ENCODE measurements around the gene SEMA6A.

Gene SEMA6A

DNA sequence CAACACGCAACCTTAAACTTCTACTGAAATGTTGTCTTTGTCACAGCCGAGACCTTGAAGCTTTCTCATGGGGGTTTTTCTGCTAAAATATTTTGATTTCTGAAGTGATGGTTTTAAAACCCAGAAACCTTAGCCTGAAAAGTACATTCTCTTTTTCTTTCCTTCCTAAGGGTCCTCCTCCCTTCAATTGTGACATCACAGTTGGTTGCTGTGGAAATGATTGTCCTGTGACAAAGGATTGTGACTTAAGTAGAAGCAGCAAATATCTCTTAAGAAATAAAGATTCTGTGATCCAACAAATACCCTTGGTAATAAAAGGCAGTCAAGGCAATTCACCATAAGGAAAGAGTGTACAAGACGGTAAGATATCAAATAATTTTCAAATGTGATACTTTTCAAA is 125.2 kb downstream of the SEMA6A start:
- no peaks in the 10 kb centered on the region for H3K27me3 Mint-ChIP-seq
- CTCF ChIA-PET, result no interaction called here
- H3K4me3 Mint-ChIP-seq, result no peak overlapping the region
- H3K36me3 Mint-ChIP-seq, result no peaks in the 10 kb centered on the region
- H3K9me3 Mint-ChIP-seq, result peaks cover 2% of the 10 kb centered on the region
- no peak overlapping the region for H3K27ac Mint-ChIP-seq
- H3K4me1 Mint-ChIP-seq, result peaks cover 8% of the 10 kb centered on the region
- DNase-seq, result no peak

DNA sequence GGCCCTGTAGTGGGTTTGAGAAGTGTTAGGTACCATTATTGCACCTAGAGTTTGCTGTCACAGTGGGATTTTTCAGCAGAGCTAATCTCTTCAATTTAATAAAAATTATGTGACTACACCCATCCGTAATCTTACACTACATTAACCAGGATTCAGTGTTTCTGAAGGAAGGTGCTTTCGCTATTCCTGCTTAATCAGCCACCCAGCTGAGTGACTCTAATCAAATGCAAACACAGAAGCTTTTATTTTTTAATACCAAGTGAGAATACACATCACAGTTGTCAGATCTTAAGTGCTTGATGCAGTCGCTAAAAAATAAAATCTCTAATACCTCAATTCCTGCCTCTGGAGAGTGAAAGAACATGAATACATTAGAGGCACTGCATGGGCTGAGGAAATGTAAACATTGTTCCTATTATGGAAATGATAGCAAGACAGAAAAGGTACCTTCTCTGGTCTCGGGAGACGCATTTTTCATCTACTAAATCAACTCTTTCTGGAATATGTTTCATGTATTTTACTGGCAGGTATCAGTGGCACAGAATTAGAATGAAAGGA is 125.7 kb downstream of the SEMA6A start:
- CTCF ChIA-PET, result no interaction called here

DNA sequence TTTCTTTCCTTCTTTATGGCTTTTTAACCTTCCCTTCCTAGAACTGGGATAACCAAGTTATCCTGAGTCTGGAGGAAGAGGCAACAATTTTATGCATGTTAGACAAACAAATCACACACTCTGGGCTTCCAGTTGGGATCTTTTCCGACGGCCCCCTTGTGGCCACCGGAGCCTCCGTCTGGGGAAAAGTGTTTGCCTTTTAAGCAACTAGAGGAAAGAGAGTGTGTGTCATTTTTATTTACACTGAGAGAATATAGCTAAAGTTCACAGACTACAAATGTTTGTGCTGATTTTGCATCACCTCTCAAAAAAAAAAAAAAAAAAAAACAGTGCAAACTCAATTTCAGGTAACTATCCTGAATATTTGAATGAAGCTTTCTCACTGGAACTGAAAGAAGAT is 126.2 kb downstream of the SEMA6A start:
- CTCF ChIA-PET, result no interaction called here
- Mint-ChIP-seq H3K27me3 (no peaks in the 10 kb centered on the region), H3K36me3 (no peaks in the 10 kb centered on the region), H3K4me1 (no peaks in the 10 kb centered on the region), H3K27ac (no peak overlapping the region), H3K4me3 (no peak overlapping the region), H3K9me3 (peaks cover 2% of the 10 kb centered on the region)
- DNase-seq, result no peak

More for the DNA sequence above, 125.7 kb downstream of the SEMA6A start:
- Mint-ChIP-seq H3K4me3 (no peak overlapping the region), H3K9me3 (peaks cover 2% of the 10 kb centered on the region), H3K36me3 (no peaks in the 10 kb centered on the region), H3K4me1 (peaks cover 3% of the 10 kb centered on the region), H3K27me3 (no peaks in the 10 kb centered on the region), H3K27ac (no peak overlapping the region)
- no peak for DNase-seq

DNA sequence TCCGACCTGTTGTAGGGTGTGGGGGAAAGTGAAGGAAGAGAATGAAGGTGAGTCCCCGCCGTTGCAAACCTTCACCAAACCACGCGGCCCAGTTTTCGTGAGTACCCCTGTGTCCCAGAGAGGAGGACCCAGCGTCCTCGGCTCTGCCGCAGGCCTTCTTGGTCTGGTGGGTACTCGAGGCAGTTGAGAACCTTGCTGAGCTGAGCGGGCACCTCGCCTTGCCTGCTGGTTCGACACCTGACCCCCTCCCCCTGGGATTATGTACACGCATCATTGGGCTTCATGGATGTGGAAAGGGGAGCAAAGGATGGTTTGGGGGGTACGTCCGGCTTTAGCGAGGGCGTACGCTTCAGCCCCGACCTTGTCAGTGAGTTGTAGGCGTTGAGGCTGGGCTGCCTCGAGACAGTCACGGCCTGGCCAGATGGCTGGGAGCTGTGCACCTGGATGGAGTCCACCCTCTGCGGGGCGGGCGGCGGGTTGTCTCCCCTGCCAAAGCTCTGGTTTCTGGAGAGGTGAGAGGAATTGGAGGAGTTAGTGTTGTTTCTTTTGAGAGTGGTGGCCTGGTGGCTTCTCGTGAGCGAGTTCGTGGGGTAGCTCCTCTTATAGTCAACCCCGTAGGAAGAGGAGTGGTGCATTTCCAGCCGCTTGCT is 128.1 kb downstream of the SEMA6A start:
- no peak for DNase-seq
- no peaks in the 10 kb centered on the region for H3K36me3 Mint-ChIP-seq
- H3K4me1 Mint-ChIP-seq, result no peaks in the 10 kb centered on the region
- peaks cover 2% of the 10 kb centered on the region for H3K9me3 Mint-ChIP-seq
- H3K27me3 Mint-ChIP-seq, result no peaks in the 10 kb centered on the region
- no peak overlapping the region for H3K4me3 Mint-ChIP-seq
- CTCF ChIA-PET, result no interaction called here
- H3K27ac Mint-ChIP-seq, result no peak overlapping the region

DNA sequence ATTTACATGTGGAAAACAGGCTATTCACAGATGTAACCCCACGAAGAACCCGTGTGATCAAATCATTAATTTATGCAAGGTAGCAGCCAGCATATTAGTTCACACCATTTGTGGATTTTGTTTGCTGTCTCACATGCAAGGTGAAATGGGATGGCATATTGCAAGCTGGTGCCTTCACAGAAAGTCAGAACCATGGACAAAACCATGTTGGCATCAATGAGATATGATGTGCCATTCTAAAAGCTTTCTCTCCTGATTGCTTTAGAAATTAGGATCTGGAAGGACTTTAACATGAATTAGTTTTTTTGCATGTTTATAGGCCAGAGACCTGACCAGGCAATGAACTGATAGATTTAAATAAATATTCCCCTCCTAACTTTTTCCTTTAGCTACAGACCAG is 129.3 kb downstream of the SEMA6A start:
- no peak for DNase-seq
- no peaks in the 10 kb centered on the region for H3K27me3 Mint-ChIP-seq
- no peaks in the 10 kb centered on the region for H3K36me3 Mint-ChIP-seq
- no peak overlapping the region for H3K4me3 Mint-ChIP-seq
- no peak overlapping the region for H3K27ac Mint-ChIP-seq
- H3K9me3 Mint-ChIP-seq, result peaks cover 2% of the 10 kb centered on the region
- H3K4me1 Mint-ChIP-seq, result no peaks in the 10 kb centered on the region
- CTCF ChIA-PET, result no interaction called here

DNA sequence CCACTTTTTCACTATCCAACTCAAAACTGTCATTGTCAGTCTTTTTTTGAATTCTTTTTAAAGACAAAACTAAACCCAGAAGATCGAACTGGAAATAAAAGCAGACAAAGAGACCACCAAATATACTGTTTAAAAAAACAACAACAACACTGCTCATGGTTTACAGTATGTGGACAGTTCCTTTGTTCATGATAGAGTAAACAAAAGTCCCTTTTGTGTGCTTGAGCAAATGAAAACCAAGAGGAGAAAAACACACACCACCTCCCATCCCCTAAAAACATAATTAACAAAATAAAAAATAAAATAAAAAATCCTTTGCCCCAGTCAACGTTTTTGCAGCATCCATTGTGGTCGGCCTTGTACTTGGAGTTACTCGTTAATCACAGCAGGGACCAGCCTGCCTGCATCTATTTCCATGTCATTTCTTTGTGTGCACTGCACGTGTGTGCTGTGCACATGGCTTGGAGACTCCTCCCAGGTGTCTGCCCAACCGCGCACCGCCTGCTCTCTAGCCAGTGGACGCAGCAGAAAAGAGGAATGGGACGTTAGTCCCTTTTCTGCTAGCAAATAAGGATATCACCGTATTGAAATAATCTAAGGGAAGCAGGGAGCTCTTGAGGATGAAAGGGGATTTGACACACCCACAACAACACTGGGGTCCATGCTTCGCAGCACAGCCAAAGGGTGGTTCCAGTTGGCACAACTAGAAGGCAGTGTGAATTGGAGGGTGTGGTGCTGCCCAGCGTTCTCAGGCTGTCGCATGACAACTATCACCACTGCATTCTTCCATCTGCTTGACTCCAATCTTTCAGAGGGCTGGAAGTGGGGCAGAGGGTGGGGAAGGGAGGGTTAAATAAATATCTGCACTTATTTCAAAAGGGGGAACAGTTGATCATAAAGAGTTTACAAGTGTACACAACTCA is 130.0 kb downstream of the SEMA6A start:
- Mint-ChIP-seq H3K9me3 (peaks cover 2% of the 10 kb centered on the region), H3K27me3 (no peaks in the 10 kb centered on the region), H3K27ac (no peak overlapping the region), H3K4me3 (no peak overlapping the region), H3K36me3 (no peaks in the 10 kb centered on the region), H3K4me1 (no peaks in the 10 kb centered on the region)
- no peak for DNase-seq
- CTCF ChIA-PET, result no interaction called here

DNA sequence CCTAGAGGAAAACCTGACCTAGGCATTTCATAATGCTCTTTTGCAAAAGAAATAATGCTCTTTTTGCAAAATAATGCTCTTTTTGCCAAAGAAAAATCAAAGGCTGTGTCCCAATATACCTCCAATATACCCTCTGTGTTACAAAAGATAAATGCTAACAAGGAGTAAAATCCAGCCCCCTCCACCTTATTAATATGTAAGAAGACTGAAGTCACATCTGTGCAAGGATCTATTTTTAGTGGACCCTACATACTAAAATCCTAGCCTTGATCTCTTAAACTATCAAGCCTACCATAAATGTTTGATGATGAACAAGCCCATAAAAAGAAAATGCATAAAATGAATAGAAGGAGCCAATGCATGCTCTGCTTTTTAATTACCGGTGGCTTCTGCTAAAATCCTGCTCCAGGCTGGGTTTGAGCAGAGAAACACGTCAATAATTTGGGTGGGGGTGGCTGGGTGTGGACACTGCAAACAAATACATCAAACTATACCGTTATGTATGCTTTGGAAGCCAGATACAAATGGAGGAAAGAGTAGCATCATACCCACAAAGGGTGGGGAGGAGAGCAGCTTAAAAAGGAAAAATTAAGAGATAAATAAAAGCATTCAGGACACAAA is 131.6 kb downstream of the SEMA6A start:
- Mint-ChIP-seq H3K4me1 (no peaks in the 10 kb centered on the region), H3K9me3 (peaks cover 2% of the 10 kb centered on the region), H3K27ac (no peak overlapping the region), H3K27me3 (no peaks in the 10 kb centered on the region), H3K4me3 (no peak overlapping the region), H3K36me3 (no peaks in the 10 kb centered on the region)
- DNase-seq, result no peak
- CTCF ChIA-PET, result no interaction called here

DNA sequence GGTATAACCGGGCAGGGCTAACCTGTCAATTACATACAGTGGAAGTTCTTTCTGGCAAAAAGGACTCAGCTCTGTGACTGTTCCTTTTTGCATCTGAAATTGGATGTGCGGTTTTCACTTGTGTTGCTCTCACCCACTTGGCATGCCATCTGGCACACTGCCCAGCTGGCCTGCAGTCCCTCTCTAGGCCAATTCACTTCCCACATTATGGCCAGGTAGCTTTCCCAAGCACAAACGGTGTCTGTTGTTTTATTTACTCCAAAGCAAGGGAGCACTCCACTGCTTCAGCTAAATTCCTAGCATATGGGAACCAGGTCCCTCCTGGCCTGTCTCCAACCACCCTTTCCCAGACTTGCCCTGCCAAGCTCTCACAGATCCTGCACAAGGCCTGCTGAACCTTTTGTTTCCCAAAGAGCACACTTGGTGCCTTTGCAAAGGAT is 132.5 kb downstream of the SEMA6A start:
- H3K4me1 Mint-ChIP-seq, result no peaks in the 10 kb centered on the region
- no peaks in the 10 kb centered on the region for H3K27me3 Mint-ChIP-seq
- H3K36me3 Mint-ChIP-seq, result no peaks in the 10 kb centered on the region
- H3K4me3 Mint-ChIP-seq, result no peak overlapping the region
- CTCF ChIA-PET, result no interaction called here
- peaks cover 2% of the 10 kb centered on the region for H3K9me3 Mint-ChIP-seq
- no peak overlapping the region for H3K27ac Mint-ChIP-seq
- DNase-seq, result no peak

DNA sequence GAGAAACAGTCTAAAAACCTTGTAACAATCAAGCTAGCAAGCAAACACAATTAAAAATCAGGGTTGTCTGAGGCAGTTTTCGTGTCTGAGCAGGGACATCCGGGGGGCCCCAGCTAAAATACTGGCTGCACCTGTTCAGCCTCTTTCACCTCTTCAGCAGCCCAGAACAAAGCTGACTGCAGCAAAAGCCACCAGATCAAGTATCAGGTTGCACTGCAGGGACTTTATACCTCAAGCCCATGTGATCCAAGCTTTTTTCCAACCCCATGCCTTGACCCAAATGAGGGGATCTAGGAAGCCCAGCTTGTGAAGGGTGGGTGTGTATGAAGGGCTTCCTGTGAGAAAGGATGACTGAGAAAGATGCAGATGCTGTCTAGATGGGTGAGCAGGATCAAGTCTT is 133.4 kb downstream of the SEMA6A start:
- Mint-ChIP-seq H3K36me3 (no peaks in the 10 kb centered on the region), H3K9me3 (peaks cover 2% of the 10 kb centered on the region), H3K4me1 (no peaks in the 10 kb centered on the region), H3K27ac (no peak overlapping the region), H3K27me3 (no peaks in the 10 kb centered on the region), H3K4me3 (no peak overlapping the region)
- CTCF ChIA-PET, result no interaction called here
- DNase-seq, result no peak

DNA sequence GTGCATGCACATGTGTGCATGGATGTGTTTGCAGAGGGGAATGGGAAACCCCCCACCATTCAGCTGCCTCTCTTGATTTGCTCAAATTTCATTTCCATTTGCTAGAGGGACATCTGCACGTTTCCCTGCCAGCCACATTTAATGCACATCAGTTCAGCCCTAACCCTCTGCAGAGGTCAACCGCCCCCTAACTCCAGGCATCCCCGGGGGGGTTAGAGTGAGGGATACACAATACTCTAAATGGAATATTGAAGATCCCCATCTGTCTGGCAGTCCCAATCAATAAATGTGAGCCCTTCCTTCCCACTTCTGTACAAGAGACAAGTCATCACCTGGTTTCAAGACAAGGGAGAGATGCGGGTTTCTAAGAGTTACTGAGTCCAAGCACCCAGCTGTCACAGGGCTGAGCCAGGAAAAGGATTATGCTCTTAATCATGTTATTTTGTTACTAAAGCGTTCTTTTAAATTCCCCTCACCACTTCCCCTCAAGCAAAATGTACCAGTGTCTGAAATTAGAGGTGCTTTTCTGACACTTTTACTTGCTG is 134.1 kb downstream of the SEMA6A start:
- H3K27me3 Mint-ChIP-seq, result no peaks in the 10 kb centered on the region
- CTCF ChIA-PET, result no interaction called here
- DNase-seq, result no peak
- H3K4me1 Mint-ChIP-seq, result no peaks in the 10 kb centered on the region
- H3K27ac Mint-ChIP-seq, result no peak overlapping the region
- H3K36me3 Mint-ChIP-seq, result no peaks in the 10 kb centered on the region
- H3K9me3 Mint-ChIP-seq, result no peaks in the 10 kb centered on the region
- H3K4me3 Mint-ChIP-seq, result no peak overlapping the region

DNA sequence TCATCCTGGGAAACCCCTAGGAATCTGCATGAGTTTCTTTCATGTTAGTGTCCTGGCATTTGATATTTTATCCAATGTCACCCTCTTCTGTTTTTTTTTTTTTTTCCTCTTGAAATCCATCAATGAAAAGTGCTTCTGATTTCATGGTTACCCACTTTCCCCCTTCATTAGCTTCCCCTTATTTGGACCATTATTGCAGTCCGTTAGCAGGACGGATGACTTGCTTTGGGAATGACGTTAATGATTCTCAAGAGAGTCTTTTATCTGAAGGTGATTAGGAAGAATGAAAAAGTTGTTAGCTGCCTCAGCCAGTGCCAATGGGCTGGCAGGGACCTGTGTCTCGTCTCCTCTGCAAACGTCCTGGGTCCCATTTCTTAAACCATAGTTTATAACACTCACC is 134.7 kb downstream of the SEMA6A start:
- H3K4me3 Mint-ChIP-seq, result no peak overlapping the region
- no peaks in the 10 kb centered on the region for H3K27me3 Mint-ChIP-seq
- no peaks in the 10 kb centered on the region for H3K4me1 Mint-ChIP-seq
- H3K27ac Mint-ChIP-seq, result no peak overlapping the region
- H3K9me3 Mint-ChIP-seq, result no peaks in the 10 kb centered on the region
- no peak for DNase-seq
- CTCF ChIA-PET, result no interaction called here
- H3K36me3 Mint-ChIP-seq, result no peaks in the 10 kb centered on the region

DNA sequence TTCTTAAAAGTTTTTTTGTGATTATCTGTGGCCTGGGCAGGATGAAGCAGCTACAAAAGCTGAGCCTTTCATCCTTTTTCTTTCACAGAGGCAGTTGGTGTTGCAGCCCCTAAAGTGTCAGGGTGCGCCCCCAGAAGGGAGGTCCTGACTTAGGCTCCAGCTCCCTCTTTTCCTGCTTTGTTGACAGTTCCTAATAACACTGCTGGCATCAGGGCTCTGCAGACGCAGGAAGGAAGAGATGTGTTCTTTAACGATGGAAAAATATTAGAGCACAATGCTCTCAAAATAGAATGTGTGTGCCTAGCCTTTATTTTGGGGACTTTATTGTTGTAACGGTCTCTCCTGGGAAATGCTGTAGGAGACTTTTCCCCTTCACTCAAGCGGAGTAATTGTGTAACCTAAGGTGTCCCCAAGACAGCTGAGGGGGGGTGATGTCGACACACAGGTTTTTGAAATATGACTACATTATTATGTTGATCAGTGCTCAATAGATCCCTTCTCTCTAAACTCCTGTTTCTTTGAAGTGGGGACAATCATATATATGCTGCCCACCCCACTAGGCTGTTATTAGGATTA is 135.6 kb downstream of the SEMA6A start:
- DNase-seq, result no peak
- Mint-ChIP-seq H3K27me3 (no peaks in the 10 kb centered on the region), H3K36me3 (no peaks in the 10 kb centered on the region), H3K4me1 (no peaks in the 10 kb centered on the region), H3K4me3 (no peak overlapping the region), H3K9me3 (no peaks in the 10 kb centered on the region), H3K27ac (no peak overlapping the region)
- CTCF ChIA-PET, result no interaction called here

DNA sequence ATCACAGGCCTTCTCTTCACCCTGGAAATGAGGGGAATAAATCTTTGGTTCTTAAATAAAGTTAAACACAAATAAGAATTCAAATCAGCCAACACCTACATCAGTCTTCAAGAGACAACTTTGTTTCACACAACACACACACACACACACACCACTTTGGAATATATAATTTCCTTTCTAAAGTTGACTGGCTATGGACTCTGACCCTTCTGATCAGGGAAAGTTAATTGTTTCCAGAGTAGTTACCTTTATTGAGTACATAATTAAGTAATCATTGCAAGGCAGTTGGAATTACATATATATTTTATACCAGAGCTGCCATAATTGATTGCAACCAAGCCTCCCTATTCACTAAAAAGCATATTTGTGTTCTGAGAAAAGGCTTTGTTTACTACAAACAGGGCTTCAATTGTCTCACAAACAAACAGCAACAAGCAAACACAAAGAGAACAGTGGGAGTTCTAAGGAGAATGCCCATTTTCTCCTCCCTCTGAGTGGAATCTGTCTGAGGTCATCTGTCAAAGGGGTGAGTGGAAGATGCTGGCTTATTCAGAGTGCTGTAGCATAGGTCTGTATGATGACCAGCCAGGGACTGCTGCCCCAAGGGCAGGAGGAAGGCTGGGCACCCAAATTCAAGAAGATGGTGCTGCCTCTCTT is 136.6 kb downstream of the SEMA6A start:
- CTCF ChIA-PET, result no interaction called here
- H3K27me3 Mint-ChIP-seq, result no peaks in the 10 kb centered on the region
- no peak for DNase-seq
- no peak overlapping the region for H3K27ac Mint-ChIP-seq
- H3K36me3 Mint-ChIP-seq, result no peaks in the 10 kb centered on the region
- H3K9me3 Mint-ChIP-seq, result no peaks in the 10 kb centered on the region
- no peak overlapping the region for H3K4me3 Mint-ChIP-seq
- H3K4me1 Mint-ChIP-seq, result no peaks in the 10 kb centered on the region

DNA sequence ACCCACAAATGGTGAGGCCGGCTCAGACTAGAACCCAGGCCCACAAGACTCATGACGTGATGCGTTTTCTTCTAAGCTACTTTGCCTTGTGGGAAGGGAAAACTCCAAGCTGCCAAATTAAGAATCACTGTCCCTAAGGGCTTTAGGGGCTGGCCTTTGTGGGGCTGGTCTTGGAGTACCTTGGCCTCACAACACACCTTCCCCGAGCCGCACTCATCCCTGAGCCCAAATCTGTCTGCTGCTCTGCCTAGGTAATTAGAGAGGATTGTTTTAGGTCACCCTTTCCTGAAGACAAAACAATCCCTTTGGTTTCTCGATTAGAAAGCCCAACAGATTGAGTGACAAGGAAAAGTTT is 137.3 kb downstream of the SEMA6A start:
- Mint-ChIP-seq H3K27me3 (no peaks in the 10 kb centered on the region), H3K27ac (no peak overlapping the region), H3K4me3 (no peak overlapping the region), H3K36me3 (no peaks in the 10 kb centered on the region), H3K4me1 (no peaks in the 10 kb centered on the region), H3K9me3 (no peaks in the 10 kb centered on the region)
- CTCF ChIA-PET, result no interaction called here
- no peak for DNase-seq

Measured in activated naive CD4-positive, alpha-beta T cell treated with anti-CD3 and anti-CD28 coated beads, Interleukin-2, amount 10 ng/mL, durations not matched to agents 7 days and 5 days (primary cell).